Naive B cell (primary cell): ENCODE measurements around the gene SUSD6. TPM values are rescaled to one million over a fixed set of nuclear protein-coding genes. Genes with fewer than 3 reads are reported as not detected.

Experiments
- ATAC-seq, 2 donors: fragments of 150-1000 bp; cut with Tn5 transposase; 2 replicates each; pipeline ENCODE4 v1.10.0; 2021; ENCODE audit warnings: low read depth in 2 of 2, mild to moderate bottlenecking in 2 of 2, moderate library complexity in 2 of 2
- DNase-seq: peaks from one replicate; pipeline ENCODE4 v3.0.0; 2022
- H3K27ac Mint-ChIP-seq, 6 donors: one replicate each; pipeline ENCODE4 v1.8.0; 2020 to 2022; ENCODE audit warnings: mild to moderate bottlenecking in 6 of 6, mixed read lengths in 6 of 6, moderate library complexity in 5 of 6, inconsistent platforms in 2 of 6
- H3K27me3 Mint-ChIP-seq, 3 donors: one replicate each; pipeline ENCODE4 v1.8.0; 2021 to 2022; ENCODE audit warnings: mixed read lengths in 3 of 3, mild to moderate bottlenecking in 1 of 3
- H3K36me3 Mint-ChIP-seq, 2 donors: one replicate each; pipeline ENCODE4 v1.8.0; 2020 to 2022; ENCODE audit warnings: mixed read lengths in 2 of 2, inconsistent platforms in 1 of 2, mild to moderate bottlenecking in 1 of 2
- H3K4me1 Mint-ChIP-seq, 3 donors: one replicate each; pipeline ENCODE4 v1.8.0; 2020 to 2022; ENCODE audit warnings: mixed read lengths in 3 of 3, inconsistent platforms in 1 of 3, mild to moderate bottlenecking in 1 of 3, moderate library complexity in 1 of 3
- H3K4me3 Mint-ChIP-seq, 8 donors: one replicate each; pipeline ENCODE4 v1.8.0; 2020 to 2022; ENCODE audit warnings: mild to moderate bottlenecking in 8 of 8, mixed read lengths in 8 of 8, moderate library complexity in 8 of 8, inconsistent platforms in 2 of 8
- H3K9me3 Mint-ChIP-seq, 7 donors: one replicate each; pipeline ENCODE4 v1.8.0; 2020 to 2022; ENCODE audit warnings: mixed read lengths in 7 of 7, mild to moderate bottlenecking in 5 of 7, inconsistent platforms in 2 of 7, moderate library complexity in 1 of 7
- polyA plus RNA-seq, 6 donors: library from polyadenylated mRNA; unstranded; fragments of 300-500 nt; fragmentation: Illumina TruSeq; gene quantifications; one replicate each; pipeline ENCODE4 v1.2.3, GENCODE V29; 2021; ENCODE audit warnings: low read depth in 6 of 6

Gene SUSD6
- polyA plus RNA-seq, 6 donors from 2014 or later: 16.1 to 22.8 (median 19.4) TPM

DNA sequence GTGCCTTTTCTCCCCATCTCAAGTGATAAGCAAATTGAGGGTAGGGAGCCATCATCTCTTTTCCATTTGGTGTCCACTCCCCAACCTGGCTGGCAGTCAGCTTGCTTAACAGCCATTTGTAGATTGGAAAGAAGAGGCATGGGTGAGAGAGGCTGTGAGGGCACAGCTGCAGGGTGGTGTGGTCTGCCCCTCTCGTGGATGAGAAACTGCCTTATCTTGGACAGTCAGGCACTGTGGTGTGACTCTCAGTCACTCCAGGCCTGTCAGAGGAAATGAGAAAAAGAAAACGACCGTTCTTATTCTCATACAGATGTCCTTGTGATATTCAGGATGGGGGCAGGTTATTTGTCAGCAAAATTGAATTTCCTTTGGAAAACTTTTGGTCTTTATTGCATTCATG, 90.5 kb downstream of the SUSD6 start:
- no peak for ATAC-seq
- peaks cover 60 to 88% (median 75%) of the 10 kb centered on the region in 3 donors for H3K4me1 Mint-ChIP-seq
- peak overlapping the region in 5 of 6 donors; percentile 18 to 88 (median 44) for H3K27ac Mint-ChIP-seq
- H3K27me3 Mint-ChIP-seq: no peaks in the 10 kb centered on the region
- no peaks in the 10 kb centered on the region for H3K9me3 Mint-ChIP-seq
- peak overlapping the region in 2 of 8 donors; percentile 40 to 45 for H3K4me3 Mint-ChIP-seq
- DNase-seq: no peak
- H3K36me3 Mint-ChIP-seq: peaks cover 0 to 12% of the 10 kb centered on the region in 2 donors

GRCh38 chr14:69703047-69704039, 91.9 kb downstream of the SUSD6 start:
- no peaks in the 10 kb centered on the region for H3K9me3 Mint-ChIP-seq
- H3K4me3 Mint-ChIP-seq: peak overlapping the region; percentile 35 to 78 (median 70)
- peaks cover 0 to 12% of the 10 kb centered on the region in 2 donors for H3K36me3 Mint-ChIP-seq
- peak overlapping the region; percentile 30 to 93 (median 87) for H3K27ac Mint-ChIP-seq
- H3K27me3 Mint-ChIP-seq: no peaks in the 10 kb centered on the region
- H3K4me1 Mint-ChIP-seq: peaks cover 57 to 83% (median 67%) of the 10 kb centered on the region in 3 donors
- DNase-seq (no peak), ATAC-seq (peak; percentile 81 to 82)

DNA sequence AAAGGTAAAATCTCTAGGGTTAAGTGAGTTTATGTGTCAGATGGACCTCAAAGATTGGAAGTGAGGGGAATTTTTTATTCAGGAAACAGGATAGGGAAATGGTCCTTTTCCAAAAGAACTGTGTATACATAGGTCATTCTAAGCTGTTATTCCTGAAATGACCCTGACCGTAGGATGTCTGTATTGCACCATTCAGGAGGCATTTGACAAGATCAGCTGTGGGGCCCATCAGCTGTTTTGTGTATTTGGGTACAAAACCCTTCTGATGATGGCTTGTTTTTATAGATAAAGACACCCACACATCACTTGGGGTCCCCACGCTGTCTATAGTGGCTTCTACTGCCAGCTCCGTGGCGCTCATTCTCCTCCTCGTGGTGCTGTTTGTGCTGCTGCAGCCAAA, 92.9 kb downstream of the SUSD6 start:
- H3K4me1 Mint-ChIP-seq: peaks cover 51 to 79% (median 62%) of the 10 kb centered on the region in 3 donors
- ATAC-seq (no peak), DNase-seq (no peak)
- H3K27me3 Mint-ChIP-seq: no peaks in the 10 kb centered on the region
- no peak overlapping the region for H3K4me3 Mint-ChIP-seq
- H3K27ac Mint-ChIP-seq: peak overlapping the region in 3 of 6 donors; percentile 15 to 71 (median 51)
- H3K9me3 Mint-ChIP-seq: no peaks in the 10 kb centered on the region
- H3K36me3 Mint-ChIP-seq: peaks cover 0 to 7% of the 10 kb centered on the region in 2 donors

DNA sequence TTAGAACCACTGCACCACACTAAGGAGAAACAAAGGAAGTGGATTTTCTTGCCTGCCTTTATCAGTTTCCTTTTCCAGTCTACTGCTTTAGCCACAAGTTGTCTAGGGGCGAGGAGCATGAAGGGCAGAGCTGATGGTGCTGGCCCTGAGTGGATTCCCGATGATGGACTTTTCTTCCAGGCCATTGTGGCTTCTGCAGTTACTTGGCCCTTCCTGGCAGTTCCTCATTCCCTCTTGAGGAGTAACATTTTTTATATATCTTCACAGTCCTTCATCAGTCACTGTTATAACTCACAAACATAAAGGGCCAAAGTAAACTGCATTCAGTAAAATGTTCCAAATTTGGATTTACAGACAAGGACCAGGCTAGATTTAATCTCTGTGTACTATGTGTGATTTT, 94.3 kb downstream of the SUSD6 start:
- H3K27me3 Mint-ChIP-seq: no peaks in the 10 kb centered on the region
- ATAC-seq (no peak), DNase-seq (no peak)
- H3K4me3 Mint-ChIP-seq: no peak overlapping the region
- H3K9me3 Mint-ChIP-seq: no peaks in the 10 kb centered on the region
- H3K27ac Mint-ChIP-seq: peak overlapping the region in 4 of 6 donors; percentile 24 to 88 (median 58)
- peaks cover 7 to 14% of the 10 kb centered on the region in 2 donors for H3K36me3 Mint-ChIP-seq
- peaks cover 47 to 71% (median 61%) of the 10 kb centered on the region in 3 donors for H3K4me1 Mint-ChIP-seq

DNA sequence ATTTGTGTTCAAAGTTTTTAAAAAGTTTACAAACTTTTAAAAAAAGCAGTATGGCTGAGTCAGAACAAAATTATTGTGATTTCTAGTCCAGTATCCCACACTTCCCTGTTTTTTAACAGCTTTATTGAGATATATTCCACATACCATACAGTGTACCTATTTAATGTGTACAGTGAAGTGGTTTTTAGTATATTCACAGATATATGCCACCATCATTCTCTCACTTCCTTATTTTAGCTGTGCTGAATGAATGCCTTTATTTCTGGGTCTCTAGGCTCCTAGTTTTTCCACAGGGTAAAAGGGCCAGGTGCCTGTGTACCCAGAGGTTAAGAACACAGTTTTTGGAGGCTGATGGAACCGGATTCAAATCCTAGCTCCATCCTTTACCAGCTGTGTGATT, 96.7 kb downstream of the SUSD6 start:
- Mint-ChIP-seq H3K4me3 (no peak overlapping the region), H3K27me3 (no peaks in the 10 kb centered on the region), H3K27ac (peak overlapping the region in 2 of 6 donors; percentile 40 to 80), H3K9me3 (no peaks in the 10 kb centered on the region), H3K36me3 (peaks cover 14 to 18% of the 10 kb centered on the region in 2 donors), H3K4me1 (peaks cover 34 to 57% (median 54%) of the 10 kb centered on the region in 3 donors)
- DNase-seq (peak; percentile 12), ATAC-seq (peak; percentile 63 to 70)

DNA sequence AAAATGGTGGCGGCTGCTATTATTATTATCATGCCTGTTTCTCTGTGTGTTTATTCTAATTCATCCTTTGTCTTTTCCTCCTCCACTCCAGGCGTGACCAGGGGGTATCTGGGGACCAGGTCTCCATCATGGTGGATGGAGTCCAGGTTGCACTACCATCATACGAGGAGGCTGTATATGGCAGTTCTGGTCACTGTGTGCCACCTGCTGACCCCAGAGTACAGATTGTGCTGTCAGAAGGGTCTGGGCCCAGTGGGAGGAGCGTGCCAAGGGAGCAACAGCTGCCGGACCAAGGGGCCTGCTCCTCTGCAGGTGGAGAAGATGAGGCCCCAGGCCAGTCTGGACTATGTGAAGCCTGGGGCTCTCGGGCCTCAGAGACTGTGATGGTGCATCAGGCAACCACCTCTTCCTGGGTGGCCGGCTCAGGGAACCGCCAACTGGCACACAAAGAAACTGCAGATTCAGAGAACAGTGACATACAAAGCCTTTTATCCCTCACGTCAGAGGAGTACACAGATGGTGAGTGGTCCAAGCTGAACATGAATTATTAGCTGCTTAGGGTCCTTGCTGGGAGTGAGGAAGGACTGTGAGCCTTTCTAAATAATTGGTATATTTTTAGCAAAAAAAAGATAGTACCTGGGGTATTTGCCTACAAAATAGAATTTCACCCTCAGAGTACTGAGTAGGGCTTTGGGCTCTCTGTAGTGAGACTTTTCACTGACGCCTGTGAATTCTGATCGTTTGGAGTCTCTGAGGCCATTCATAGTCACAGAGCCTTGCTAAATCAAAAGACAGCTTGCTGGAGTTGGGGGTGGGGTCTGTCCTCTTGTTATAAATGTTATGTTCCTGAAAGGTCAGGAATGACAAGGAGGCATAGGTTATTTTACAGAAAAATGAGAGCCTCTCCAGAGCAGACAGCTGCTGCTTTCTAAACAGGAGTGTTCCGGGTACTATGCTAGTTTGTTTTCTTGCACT, 97.5 kb downstream of the SUSD6 start:
- Mint-ChIP-seq H3K27ac (peak overlapping the region in 2 of 6 donors; percentile 56 to 67), H3K9me3 (no peaks in the 10 kb centered on the region), H3K36me3 (peaks cover 17 to 18% of the 10 kb centered on the region in 2 donors), H3K4me3 (no peak overlapping the region), H3K4me1 (peaks cover 25 to 52% (median 47%) of the 10 kb centered on the region in 3 donors), H3K27me3 (no peaks in the 10 kb centered on the region)
- ATAC-seq (peak; percentile 47 to 53), DNase-seq (no peak)

DNA sequence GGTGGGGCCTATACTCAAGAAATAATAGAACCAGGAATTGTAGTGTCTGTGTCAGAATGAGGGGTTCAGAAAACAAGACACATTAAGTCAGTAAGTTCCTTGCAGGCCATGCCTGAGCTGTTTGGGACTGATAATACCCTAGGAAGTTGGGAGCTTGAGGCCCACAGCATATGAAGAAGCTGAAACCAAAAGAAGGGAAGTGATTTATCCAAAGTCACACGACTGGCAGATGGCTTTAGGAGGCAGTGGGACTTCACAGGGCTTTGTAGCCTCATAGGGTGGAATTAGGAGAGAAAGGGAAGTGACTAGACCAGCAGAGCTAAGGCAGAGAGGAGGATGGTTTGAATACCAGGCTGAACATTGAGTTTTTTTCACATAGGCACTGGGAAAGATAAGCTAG, 99.0 kb downstream of the SUSD6 start:
- no peak for ATAC-seq
- Mint-ChIP-seq H3K36me3 (peaks cover 15 to 26% of the 10 kb centered on the region in 2 donors), H3K9me3 (no peaks in the 10 kb centered on the region), H3K27me3 (no peaks in the 10 kb centered on the region), H3K4me3 (no peak overlapping the region), H3K27ac (peak overlapping the region in 4 of 6 donors; percentile 13 to 80 (median 52)), H3K4me1 (peaks cover 21 to 49% (median 34%) of the 10 kb centered on the region in 3 donors)
- no peak for DNase-seq

GRCh38 chr14:69711065-69711464, 99.7 kb downstream of the SUSD6 start:
- Mint-ChIP-seq H3K4me3 (no peak overlapping the region), H3K36me3 (peaks cover 15 to 26% of the 10 kb centered on the region in 2 donors), H3K4me1 (peaks cover 26 to 47% (median 34%) of the 10 kb centered on the region in 3 donors), H3K27ac (peak overlapping the region in 3 of 6 donors; percentile 43 to 73 (median 59)), H3K9me3 (no peaks in the 10 kb centered on the region), H3K27me3 (no peaks in the 10 kb centered on the region)
- no peak for DNase-seq
- no peak for ATAC-seq

DNA sequence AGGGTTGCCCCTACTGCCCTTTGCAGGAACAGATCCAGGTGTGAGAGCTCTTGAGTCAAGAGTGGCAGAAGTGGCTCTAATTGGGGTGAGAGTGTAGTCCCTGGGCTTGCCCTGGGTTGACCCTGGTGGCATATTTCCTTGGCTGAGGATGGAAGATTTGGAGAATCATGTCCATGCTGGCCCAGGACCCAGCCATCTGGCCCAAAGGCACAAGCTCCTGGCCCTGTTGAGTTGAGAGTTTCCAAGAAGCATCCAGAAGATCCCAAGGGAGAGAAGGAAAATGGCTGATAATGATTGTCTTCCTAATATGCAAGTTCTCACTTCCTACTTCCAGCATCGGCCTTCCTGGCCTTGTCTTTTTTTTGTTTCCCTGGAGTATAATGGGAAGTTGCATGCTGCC, 100.1 kb downstream of the SUSD6 start:
- no peak overlapping the region for H3K4me3 Mint-ChIP-seq
- H3K27ac Mint-ChIP-seq: peak overlapping the region in 3 of 6 donors; percentile 43 to 73 (median 59)

GRCh38 chr14:69711881-69712560, 100.6 kb downstream of the SUSD6 start:
- Mint-ChIP-seq H3K27me3 (no peaks in the 10 kb centered on the region), H3K9me3 (no peaks in the 10 kb centered on the region), H3K4me1 (peaks cover 30 to 50% (median 33%) of the 10 kb centered on the region in 3 donors), H3K4me3 (no peak overlapping the region), H3K36me3 (peaks cover 12 to 26% of the 10 kb centered on the region in 2 donors), H3K27ac (peak overlapping the region in 3 of 6 donors; percentile 59 to 75 (median 70))
- no peak for ATAC-seq
- DNase-seq: no peak

More for the DNA sequence above, 100.1 kb downstream of the SUSD6 start:
- H3K4me1 Mint-ChIP-seq: peaks cover 27 to 50% (median 34%) of the 10 kb centered on the region in 3 donors
- H3K9me3 Mint-ChIP-seq: no peaks in the 10 kb centered on the region
- peaks cover 15 to 26% of the 10 kb centered on the region in 2 donors for H3K36me3 Mint-ChIP-seq
- ATAC-seq: no peak
- no peaks in the 10 kb centered on the region for H3K27me3 Mint-ChIP-seq
- no peak for DNase-seq

GRCh38 chr14:69712599-69713088, 101.2 kb downstream of the SUSD6 start:
- no peak for DNase-seq
- no peaks in the 10 kb centered on the region for H3K9me3 Mint-ChIP-seq
- H3K27ac Mint-ChIP-seq: peak overlapping the region in 3 of 6 donors; percentile 64 to 75 (median 74)
- peaks cover 12 to 26% of the 10 kb centered on the region in 2 donors for H3K36me3 Mint-ChIP-seq
- H3K4me1 Mint-ChIP-seq: peaks cover 30 to 50% (median 31%) of the 10 kb centered on the region in 3 donors
- no peak for ATAC-seq
- H3K4me3 Mint-ChIP-seq: no peak overlapping the region
- H3K27me3 Mint-ChIP-seq: no peaks in the 10 kb centered on the region

GRCh38 chr14:69713209-69713781, 101.9 kb downstream of the SUSD6 start:
- peaks cover 24 to 44% (median 25%) of the 10 kb centered on the region in 3 donors for H3K4me1 Mint-ChIP-seq
- peak overlapping the region in 4 of 6 donors; percentile 9 to 84 (median 56) for H3K27ac Mint-ChIP-seq
- peaks cover 12 to 26% of the 10 kb centered on the region in 2 donors for H3K36me3 Mint-ChIP-seq
- H3K9me3 Mint-ChIP-seq: no peaks in the 10 kb centered on the region
- H3K27me3 Mint-ChIP-seq: no peaks in the 10 kb centered on the region
- DNase-seq (no peak), ATAC-seq (no peak)
- no peak overlapping the region for H3K4me3 Mint-ChIP-seq
